BJ (cell line): ENCODE measurements around the gene SWAP70. TPM values are rescaled to one million over a fixed set of nuclear protein-coding genes. Genes with fewer than 3 reads are reported as not detected.

ENCODE experiments used
- CTCF ChIA-PET: fragments of 350-600 bp; formaldehyde crosslinking; extraction: SDS; loops from one replicate; lab custom pipeline; 2021; ENCODE audit warnings: antibody characterized with exemption, inconsistent platforms; lab: Yijun Ruan, JAX
- POLR2A ChIA-PET: fragments of 300-600 bp; sonication (Branson Sonifier 250); formaldehyde crosslinking; extraction: SDS; loops from one replicate; lab custom pipeline; 2021; ENCODE audit warnings: antibody characterized with exemption; lab: Charles Lee
- DNase-seq: peaks from one replicate; pipeline ENCODE4 v3.0.0-alpha.2; 2011; ENCODE audit warnings: low read depth
- H3K27me3 ChIP-seq: 2 replicates; pipeline ENCODE4 v1.6.0; 2011; ENCODE audit warnings: low read length; ENCODE audit not compliant: control insufficient read depth, insufficient read depth
- H3K36me3 ChIP-seq: 2 replicates; pipeline ENCODE4 v1.5.1; 2011; ENCODE audit warnings: low read length; ENCODE audit not compliant: control insufficient read depth, insufficient read depth
- H3K4me3 ChIP-seq: 2 replicates; pipeline ENCODE4 v1.5.1; 2011; ENCODE audit warnings: low read depth, mild to moderate bottlenecking, control low read depth, low read length
- polyA plus RNA-seq: library from polyadenylated mRNA; depleted of rRNA; stranded (reverse); fragments of >200 nt; gene quantifications from 2 replicates; pipeline ENCODE4 v1.2.3, GENCODE V29; 2011
- TF ChIP-seq, protein P1 (sequence below): IDR thresholded peaks from 2 replicates; pipeline ENCODE4 v1.5.1; 2011; ENCODE audit warnings: low read depth, mild to moderate bottlenecking, control low read depth, inconsistent platforms, low read length, moderate library complexity; ENCODE audit not compliant: insufficient read depth

SWAP70 gene
- polyA plus RNA-seq, 1 experiment, result 16.6 TPM

DNA sequence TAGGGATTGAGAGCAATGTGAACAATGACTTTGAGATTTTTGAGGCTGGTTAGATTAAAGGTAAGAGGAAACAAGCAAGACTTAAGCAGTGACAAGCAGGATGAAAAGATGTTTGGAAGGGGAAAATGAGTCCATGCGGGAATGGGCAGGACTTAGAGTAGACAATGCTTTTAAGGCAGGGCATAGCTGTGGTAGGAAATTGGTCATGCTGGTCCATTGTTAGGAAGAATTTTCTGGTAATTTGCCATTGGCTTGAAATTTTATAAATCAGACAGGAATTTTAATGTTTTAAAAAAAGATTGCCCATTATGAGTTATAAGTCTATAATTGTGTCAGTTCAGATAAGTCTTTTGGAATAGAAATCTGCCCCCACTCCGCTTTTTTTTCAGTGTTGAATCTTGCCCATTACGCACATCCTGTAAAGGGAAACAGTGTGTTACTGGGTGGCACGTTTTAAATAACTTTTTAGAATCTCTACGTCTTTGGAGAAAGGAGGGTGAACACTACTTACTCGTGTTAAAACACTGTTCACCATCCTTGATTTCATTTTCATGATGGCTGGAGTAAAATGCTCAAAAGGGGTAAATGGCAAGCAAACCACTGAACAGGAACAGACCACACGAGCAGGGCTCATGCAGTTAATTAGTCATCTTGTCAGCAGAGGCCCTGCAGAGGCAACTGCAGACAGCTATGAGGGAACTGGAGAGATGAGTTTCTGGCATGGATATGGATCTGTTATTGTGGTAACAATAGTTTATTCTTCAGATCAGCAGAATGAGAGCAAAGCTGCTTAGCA lies 25.0 kb downstream of the SWAP70 start:
- TF ChIP-seq, protein P1, sequence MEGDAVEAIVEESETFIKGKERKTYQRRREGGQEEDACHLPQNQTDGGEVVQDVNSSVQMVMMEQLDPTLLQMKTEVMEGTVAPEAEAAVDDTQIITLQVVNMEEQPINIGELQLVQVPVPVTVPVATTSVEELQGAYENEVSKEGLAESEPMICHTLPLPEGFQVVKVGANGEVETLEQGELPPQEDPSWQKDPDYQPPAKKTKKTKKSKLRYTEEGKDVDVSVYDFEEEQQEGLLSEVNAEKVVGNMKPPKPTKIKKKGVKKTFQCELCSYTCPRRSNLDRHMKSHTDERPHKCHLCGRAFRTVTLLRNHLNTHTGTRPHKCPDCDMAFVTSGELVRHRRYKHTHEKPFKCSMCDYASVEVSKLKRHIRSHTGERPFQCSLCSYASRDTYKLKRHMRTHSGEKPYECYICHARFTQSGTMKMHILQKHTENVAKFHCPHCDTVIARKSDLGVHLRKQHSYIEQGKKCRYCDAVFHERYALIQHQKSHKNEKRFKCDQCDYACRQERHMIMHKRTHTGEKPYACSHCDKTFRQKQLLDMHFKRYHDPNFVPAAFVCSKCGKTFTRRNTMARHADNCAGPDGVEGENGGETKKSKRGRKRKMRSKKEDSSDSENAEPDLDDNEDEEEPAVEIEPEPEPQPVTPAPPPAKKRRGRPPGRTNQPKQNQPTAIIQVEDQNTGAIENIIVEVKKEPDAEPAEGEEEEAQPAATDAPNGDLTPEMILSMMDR, result no peak
- Histone ChIP-seq H3K27me3 (no peaks in the 10 kb centered on the region), H3K36me3 (no peaks in the 10 kb centered on the region), H3K4me3 (no peak overlapping the region)
- peak; percentile 30 for DNase-seq
- POLR2A ChIA-PET, result interaction anchor here (0.6 kb wide), 1 partner anchor 139 kb away, joined by 7 read pairs; no protein-coding TSS in a partner anchor
- CTCF ChIA-PET, result interaction anchor here (1.1 kb wide), 2 partner anchors 10 to 11 kb away, joined by 3 to 5 read pairs; no protein-coding TSS in a partner anchor

DNA sequence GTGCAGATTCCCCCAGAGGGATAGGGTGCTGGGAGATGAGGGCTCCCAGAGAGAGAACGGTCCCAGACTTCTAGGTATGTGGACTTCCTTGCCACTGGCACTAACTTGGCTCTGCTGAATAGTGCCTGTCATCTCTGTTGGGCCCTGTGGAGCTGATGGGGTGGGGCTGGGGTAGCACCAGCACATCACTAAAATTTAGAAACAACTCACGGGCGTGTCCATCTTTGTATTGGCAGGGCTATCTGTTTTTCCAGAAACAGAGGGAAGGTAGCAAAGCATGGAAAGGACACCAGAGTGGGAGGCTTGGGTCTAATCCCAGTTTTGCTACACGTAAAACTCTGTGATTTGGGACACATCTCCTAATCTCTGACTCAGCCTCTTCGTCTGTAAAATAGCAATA lies 25.8 kb downstream of the SWAP70 start:
- TF ChIP-seq, protein P1, result no peak
- peaks cover 3% of the 10 kb centered on the region for H3K36me3 ChIP-seq
- CTCF ChIA-PET, result interaction anchor here (1.1 kb wide), 2 partner anchors 9 to 12 kb away, joined by 3 to 5 read pairs; no protein-coding TSS in a partner anchor
- DNase-seq, result no peak
- POLR2A ChIA-PET, result interaction anchor here (0.6 kb wide), 1 partner anchor 138 kb away, joined by 7 read pairs; no protein-coding TSS in a partner anchor
- no peaks in the 10 kb centered on the region for H3K27me3 ChIP-seq
- H3K4me3 ChIP-seq, result no peak overlapping the region

DNA sequence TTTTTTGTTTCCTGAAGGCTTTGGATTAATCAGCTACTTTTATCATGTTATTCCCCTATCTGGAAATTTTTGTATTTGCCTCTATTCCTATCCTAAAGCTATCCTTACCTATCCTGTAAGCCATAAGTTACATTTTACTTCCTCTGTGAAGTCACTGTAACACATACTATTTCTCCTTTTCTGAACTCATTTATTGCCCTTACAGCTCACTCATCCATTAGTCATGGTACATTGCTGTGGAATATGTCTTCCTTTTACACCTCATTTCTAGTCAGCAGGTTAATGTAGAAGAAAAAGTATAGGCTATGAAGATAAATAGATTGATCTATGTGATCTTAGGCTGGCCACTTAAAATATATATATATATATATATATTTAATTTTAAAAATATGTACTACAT lies 28.0 kb downstream of the SWAP70 start:
- no peaks in the 10 kb centered on the region for H3K27me3 ChIP-seq
- CTCF ChIA-PET, result interaction anchor here (0.6 to 1.3 kb wide), 2 partner anchors 56 to 141 kb away, joined by 3 read pairs; no protein-coding TSS in a partner anchor

DNA sequence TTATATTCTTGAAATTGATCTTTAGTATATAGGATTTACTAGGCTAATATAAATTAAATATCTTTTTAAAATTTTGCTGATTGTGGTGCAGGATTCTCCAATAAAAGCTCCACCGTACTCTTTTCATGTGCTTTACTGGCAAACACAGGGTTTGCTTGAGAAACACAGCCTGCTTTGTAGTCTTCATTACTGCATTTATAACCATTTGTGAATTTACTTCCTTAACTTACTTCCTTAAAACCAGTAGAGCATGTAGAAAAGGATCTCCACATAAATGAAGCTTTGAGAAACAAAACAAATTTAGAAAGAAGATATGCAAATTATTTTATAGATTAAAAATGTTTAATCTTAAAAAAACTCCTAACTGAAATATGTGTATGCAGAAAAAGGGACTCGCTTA lies 28.8 kb downstream of the SWAP70 start:
- POLR2A ChIA-PET, result interaction anchor here (1.0 kb wide), 1 partner anchor 15 kb away, joined by 3 read pairs; no protein-coding TSS in a partner anchor

More for the DNA sequence above, 28.0 kb downstream of the SWAP70 start:
- H3K4me3 ChIP-seq, result no peak overlapping the region
- TF ChIP-seq, protein P1, result no peak
- H3K36me3 ChIP-seq, result peaks cover 3% of the 10 kb centered on the region
- POLR2A ChIA-PET, result interaction anchor here (1.0 kb wide), 1 partner anchor 16 kb away, joined by 3 read pairs; no protein-coding TSS in a partner anchor
- DNase-seq, result no peak

More for the DNA sequence above, 28.8 kb downstream of the SWAP70 start:
- H3K36me3 ChIP-seq, result peaks cover 3% of the 10 kb centered on the region
- DNase-seq, result no peak
- H3K27me3 ChIP-seq, result no peaks in the 10 kb centered on the region
- TF ChIP-seq, protein P1, result no peak
- H3K4me3 ChIP-seq, result no peak overlapping the region
- CTCF ChIA-PET, result interaction anchor here (0.6 to 1.3 kb wide), 2 partner anchors 55 to 142 kb away, joined by 3 read pairs; no protein-coding TSS in a partner anchor
